Caco-2 (cell line): Measurements from ENCODE around the gene DSG4. TPM values are rescaled to one million over a fixed set of nuclear protein-coding genes. Genes with fewer than 3 reads are reported as not detected.
A peak's percentile ranks its signal among the peaks of the same experiment; 100 is the strongest.

Experiments
- Bru-seq: library from RNA; stranded (reverse); fragments of 400-500 nt; gene quantifications from one replicate; lab custom pipeline; 2021; lab: Mats Ljungman, UMichigan
- BruChase-seq, 2 experiments: library from RNA; stranded (reverse); fragments of 400-500 nt; gene quantifications; one replicate each; lab custom pipeline; 2021; lab: Mats Ljungman, UMichigan
- BruUV-seq: library from RNA; stranded (reverse); fragments of 400-500 nt; replicated peaks from 2 replicates; lab custom pipeline; 2021; lab: Mats Ljungman, UMichigan
- CTCF ChIA-PET: fragments of 300-600 bp; sonication (Branson Sonifier 250); formaldehyde crosslinking; loops from one replicate; lab custom pipeline; 2022; ENCODE audit warnings: antibody characterized with exemption; lab: Charles Lee
- POLR2A ChIA-PET: fragments of 300-600 bp; sonication (Branson Sonifier 250); formaldehyde crosslinking; loops from one replicate; lab custom pipeline; 2022; ENCODE audit warnings: antibody characterized with exemption; lab: Charles Lee
- DNase-seq, 2 experiments: peaks; one replicate each; pipeline versions ENCODE4 v3.0.0 to v3.0.0-alpha.2; 2020 to 2022
- H3K27me3 ChIP-seq: replicated peaks from 2 replicates; pipeline ENCODE4 v1.6.0; 2011; ENCODE audit warnings: low read length; ENCODE audit not compliant: control insufficient read depth, insufficient read depth
- H3K36me3 ChIP-seq: 2 replicates; pipeline ENCODE4 v1.5.1; 2011; ENCODE audit warnings: low read length; ENCODE audit not compliant: control insufficient read depth, insufficient read depth
- H3K4me1 ChIP-seq: fragments of 250-450 bp; sonication (Bioruptor Pico); 2 replicates; pipeline ENCODE4 v1.5.1; 2020; ENCODE audit warnings: mild to moderate bottlenecking
- H3K4me3 ChIP-seq: 2 replicates; pipeline ENCODE4 v1.5.1; 2011; ENCODE audit warnings: low read depth, mild to moderate bottlenecking, control low read depth, low read length
- H3K9me3 ChIP-seq: fragments of 250-450 bp; sonication (Bioruptor Pico); 2 replicates; pipeline ENCODE4 v1.5.1; 2020; ENCODE audit warnings: mild to moderate bottlenecking, moderate library complexity
- H3K27ac Mint-ChIP-seq: one replicate; pipeline ENCODE4 v1.8.0; 2022; ENCODE audit warnings: mixed read lengths; ENCODE audit not compliant: unreplicated experiment
- H3K27me3 Mint-ChIP-seq: one replicate; pipeline ENCODE4 v1.8.0; 2022; ENCODE audit warnings: mixed read lengths; ENCODE audit not compliant: insufficient read depth, unreplicated experiment
- H3K36me3 Mint-ChIP-seq: one replicate; pipeline ENCODE4 v1.8.0; 2022; ENCODE audit warnings: mild to moderate bottlenecking, mixed read lengths; ENCODE audit not compliant: insufficient read depth, unreplicated experiment
- H3K4me1 Mint-ChIP-seq: one replicate; pipeline ENCODE4 v1.8.0; 2022; ENCODE audit warnings: low read depth, mixed read lengths; ENCODE audit not compliant: unreplicated experiment
- H3K4me3 Mint-ChIP-seq: one replicate; pipeline ENCODE4 v1.8.0; 2022; ENCODE audit warnings: mild to moderate bottlenecking, moderate library complexity, mixed read lengths; ENCODE audit not compliant: unreplicated experiment
- H3K9me3 Mint-ChIP-seq: one replicate; pipeline ENCODE4 v1.8.0; 2022; ENCODE audit warnings: mixed read lengths; ENCODE audit not compliant: unreplicated experiment
- intact Hi-C: fragments of 100-400 bp; cut with micrococcal nuclease; formaldehyde crosslinking; loops from one replicate; pipeline ENCODE4 v1.10.0; 2022; ENCODE audit not compliant: unreplicated experiment
- long read RNA-seq: library from polyadenylated mRNA; stranded (forward); transcript quantifications from one replicate; pipeline ENCODE4 v2.0.0, GENCODE V29; 2022
- total RNA-seq: library from RNA; stranded (reverse); gene quantifications from 2 replicates; pipeline ENCODE4 v1.2.3, GENCODE V29; 2022
- TF ChIP-seq, protein P1 (sequence below), 2 experiments: fragments of 200-600 bp in 1 of 2; IDR thresholded peaks; 1 replicate in 1 of 2; 2 replicates in 1 of 2; pipeline versions ENCODE4 v1.5.1 to v1.8.0; 2011 to 2022; ENCODE audit warnings: antibody characterized with exemption in 1 of 2, control low read depth in 1 of 2, inconsistent platforms in 1 of 2, low read depth in 1 of 2, low read length in 1 of 2, mild to moderate bottlenecking in 1 of 2, moderate library complexity in 1 of 2; ENCODE audit not compliant: insufficient read depth in 1 of 2, severe bottlenecking in 1 of 2, unreplicated experiment in 1 of 2

DSG4 gene, protein sequence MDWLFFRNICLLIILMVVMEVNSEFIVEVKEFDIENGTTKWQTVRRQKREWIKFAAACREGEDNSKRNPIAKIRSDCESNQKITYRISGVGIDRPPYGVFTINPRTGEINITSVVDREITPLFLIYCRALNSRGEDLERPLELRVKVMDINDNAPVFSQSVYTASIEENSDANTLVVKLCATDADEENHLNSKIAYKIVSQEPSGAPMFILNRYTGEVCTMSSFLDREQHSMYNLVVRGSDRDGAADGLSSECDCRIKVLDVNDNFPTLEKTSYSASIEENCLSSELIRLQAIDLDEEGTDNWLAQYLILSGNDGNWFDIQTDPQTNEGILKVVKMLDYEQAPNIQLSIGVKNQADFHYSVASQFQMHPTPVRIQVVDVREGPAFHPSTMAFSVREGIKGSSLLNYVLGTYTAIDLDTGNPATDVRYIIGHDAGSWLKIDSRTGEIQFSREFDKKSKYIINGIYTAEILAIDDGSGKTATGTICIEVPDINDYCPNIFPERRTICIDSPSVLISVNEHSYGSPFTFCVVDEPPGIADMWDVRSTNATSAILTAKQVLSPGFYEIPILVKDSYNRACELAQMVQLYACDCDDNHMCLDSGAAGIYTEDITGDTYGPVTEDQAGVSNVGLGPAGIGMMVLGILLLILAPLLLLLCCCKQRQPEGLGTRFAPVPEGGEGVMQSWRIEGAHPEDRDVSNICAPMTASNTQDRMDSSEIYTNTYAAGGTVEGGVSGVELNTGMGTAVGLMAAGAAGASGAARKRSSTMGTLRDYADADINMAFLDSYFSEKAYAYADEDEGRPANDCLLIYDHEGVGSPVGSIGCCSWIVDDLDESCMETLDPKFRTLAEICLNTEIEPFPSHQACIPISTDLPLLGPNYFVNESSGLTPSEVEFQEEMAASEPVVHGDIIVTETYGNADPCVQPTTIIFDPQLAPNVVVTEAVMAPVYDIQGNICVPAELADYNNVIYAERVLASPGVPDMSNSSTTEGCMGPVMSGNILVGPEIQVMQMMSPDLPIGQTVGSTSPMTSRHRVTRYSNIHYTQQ
- not detected in 2 replicates for total RNA-seq
- Bru-seq, nascent RNA, result not detected
- BruChase-seq, experiment 1, labeled RNA remaining after a 2-hour chase, result percentile 7 among the genes with signal in this experiment
- BruChase-seq, experiment 2, labeled RNA remaining after a 6-hour chase, result percentile 5 among the genes with signal in this experiment
- long read RNA-seq, result 0 reads

DNA sequence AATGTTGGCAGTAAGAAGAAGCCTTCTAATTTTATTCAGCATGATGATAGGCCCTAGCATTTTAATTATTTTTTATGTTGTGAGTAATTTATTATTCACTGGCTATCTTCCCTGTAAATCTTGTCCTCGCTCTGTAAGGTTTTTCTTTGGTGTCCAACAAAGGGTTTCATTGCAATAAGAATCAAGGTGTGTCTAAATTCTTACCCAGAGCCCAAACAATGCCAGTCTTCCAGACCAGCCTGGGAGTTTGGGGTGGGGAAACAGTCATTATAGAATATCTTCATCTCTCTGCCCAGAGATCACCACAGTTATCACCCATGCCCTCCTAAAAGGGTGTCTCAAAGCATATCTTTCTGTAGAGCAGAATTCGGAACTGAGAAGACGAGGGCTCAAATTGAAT lies at the start of gene DSG4:
Gene DSG4, plus strand, starts transcription at position 301 of the 400 bp plus-strand sequence. CDS start 135 bp downstream, outside the sequence.
- Histone ChIP-seq H3K4me1 (no peaks in the 10 kb centered on the region), H3K4me3 (no peak within 1 kb of the TSS), H3K36me3 (no peaks in the 10 kb centered on the region), H3K27me3 (no peaks in the 10 kb centered on the region), H3K9me3 (no peaks in the 10 kb centered on the region)
- ChIA-PET CTCF (no interaction called here), POLR2A (no interaction called here)
- H3K4me3 Mint-ChIP-seq, result no peak within 1 kb of the TSS
- no peaks in the 10 kb centered on the region for H3K27me3 Mint-ChIP-seq
- no peaks in the 10 kb centered on the region for H3K9me3 Mint-ChIP-seq
- intact Hi-C loops, result no loop called here
- H3K27ac Mint-ChIP-seq, result no peak within 1 kb of the TSS
- TF ChIP-seq, protein P1, sequence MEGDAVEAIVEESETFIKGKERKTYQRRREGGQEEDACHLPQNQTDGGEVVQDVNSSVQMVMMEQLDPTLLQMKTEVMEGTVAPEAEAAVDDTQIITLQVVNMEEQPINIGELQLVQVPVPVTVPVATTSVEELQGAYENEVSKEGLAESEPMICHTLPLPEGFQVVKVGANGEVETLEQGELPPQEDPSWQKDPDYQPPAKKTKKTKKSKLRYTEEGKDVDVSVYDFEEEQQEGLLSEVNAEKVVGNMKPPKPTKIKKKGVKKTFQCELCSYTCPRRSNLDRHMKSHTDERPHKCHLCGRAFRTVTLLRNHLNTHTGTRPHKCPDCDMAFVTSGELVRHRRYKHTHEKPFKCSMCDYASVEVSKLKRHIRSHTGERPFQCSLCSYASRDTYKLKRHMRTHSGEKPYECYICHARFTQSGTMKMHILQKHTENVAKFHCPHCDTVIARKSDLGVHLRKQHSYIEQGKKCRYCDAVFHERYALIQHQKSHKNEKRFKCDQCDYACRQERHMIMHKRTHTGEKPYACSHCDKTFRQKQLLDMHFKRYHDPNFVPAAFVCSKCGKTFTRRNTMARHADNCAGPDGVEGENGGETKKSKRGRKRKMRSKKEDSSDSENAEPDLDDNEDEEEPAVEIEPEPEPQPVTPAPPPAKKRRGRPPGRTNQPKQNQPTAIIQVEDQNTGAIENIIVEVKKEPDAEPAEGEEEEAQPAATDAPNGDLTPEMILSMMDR (IDR thresholded peaks at IDR 0.05; ENCODE audit: insufficient read depth in 1 of 2, low read depth in 1 of 2, low read length in 1 of 2, severe bottlenecking in 1 of 2, unreplicated experiment in 1 of 2), result no peak
- DNase-seq, result no peak
- no peaks in the 10 kb centered on the region for H3K36me3 Mint-ChIP-seq
- BruUV-seq, result no TSS peak
- H3K4me1 Mint-ChIP-seq, result no peaks in the 10 kb centered on the region

DNA sequence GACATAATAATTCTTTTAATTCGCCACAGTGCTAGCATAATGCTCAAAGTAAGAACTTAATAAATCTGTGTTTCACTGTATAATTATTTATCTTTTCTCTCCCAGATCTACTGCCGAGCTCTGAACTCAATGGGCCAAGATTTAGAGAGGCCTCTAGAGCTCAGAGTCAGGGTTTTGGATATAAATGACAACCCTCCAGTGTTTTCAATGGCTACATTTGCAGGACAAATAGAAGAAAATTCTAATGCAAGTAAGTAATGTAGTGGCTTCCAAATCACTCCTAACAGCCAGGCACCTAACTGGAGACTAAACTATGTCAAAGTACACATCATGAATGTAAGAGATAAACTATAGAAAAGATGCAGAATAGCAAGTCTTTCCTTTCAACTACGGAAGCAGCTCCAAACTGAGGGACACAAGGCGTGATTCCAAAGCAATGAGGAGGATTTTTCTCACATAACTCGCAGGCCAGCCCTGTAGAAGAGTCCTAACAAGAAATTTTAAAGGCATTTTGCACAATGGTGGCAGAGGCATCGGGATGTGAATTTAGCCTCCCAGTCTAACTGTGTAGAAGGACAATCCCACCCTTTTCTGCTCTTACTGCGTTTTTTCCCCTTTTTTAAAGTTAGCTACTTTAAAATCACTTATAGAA lies 46.7 kb upstream of the DSG4 start:
- H3K9me3 ChIP-seq, result no peaks in the 10 kb centered on the region
- TF ChIP-seq, protein P1 (IDR thresholded peaks at IDR 0.05; ENCODE audit: insufficient read depth in 1 of 2, low read depth in 1 of 2, low read length in 1 of 2, severe bottlenecking in 1 of 2, unreplicated experiment in 1 of 2), result no peak
- Mint-ChIP-seq H3K36me3 (no peaks in the 10 kb centered on the region), H3K4me1 (no peaks in the 10 kb centered on the region), H3K27me3 (no peaks in the 10 kb centered on the region), H3K4me3 (no peak overlapping the region), H3K27ac (no peak overlapping the region), H3K9me3 (no peaks in the 10 kb centered on the region)
- intact Hi-C loops, result no loop called here
- no peaks in the 10 kb centered on the region for H3K4me1 ChIP-seq
- no TSS peak for BruUV-seq
- H3K4me3 ChIP-seq, result no peak overlapping the region
- no peak for DNase-seq
- ChIA-PET CTCF (no interaction called here), POLR2A (no interaction called here)
- no peaks in the 10 kb centered on the region for H3K27me3 ChIP-seq
- H3K36me3 ChIP-seq, result no peaks in the 10 kb centered on the region
